A549 (cell line): ENCODE results near the gene NUP210.

Experiments
- FOSL2 ChIP-seq, 2 experiments: fragments of 450-650 bp in 1 of 2; fragments of >200 bp in 1 of 2; sonication (Bioruptor Twin) in 1 of 2; formaldehyde crosslinking; IDR thresholded peaks; 2 replicates each; pipeline versions ENCODE4 v1.5.0 to v1.6.1; 2016 to 2020; ENCODE audit warnings: mild to moderate bottlenecking in 1 of 2, moderate library complexity in 1 of 2
- ZFP36 ChIP-seq: fragments of 450-650 bp; IDR thresholded peaks from 2 replicates; pipeline ENCODE4 v1.6.1; 2014; ENCODE audit warnings: borderline replicate concordance; ENCODE audit not compliant: partially characterized antibody
- TF ChIP-seq, protein P1 (sequence below): fragments of >200 bp; sonication (Bioruptor Twin); formaldehyde crosslinking; IDR thresholded peaks from 3 replicates; pipeline ENCODE4 v1.5.1; 2016

DNA sequence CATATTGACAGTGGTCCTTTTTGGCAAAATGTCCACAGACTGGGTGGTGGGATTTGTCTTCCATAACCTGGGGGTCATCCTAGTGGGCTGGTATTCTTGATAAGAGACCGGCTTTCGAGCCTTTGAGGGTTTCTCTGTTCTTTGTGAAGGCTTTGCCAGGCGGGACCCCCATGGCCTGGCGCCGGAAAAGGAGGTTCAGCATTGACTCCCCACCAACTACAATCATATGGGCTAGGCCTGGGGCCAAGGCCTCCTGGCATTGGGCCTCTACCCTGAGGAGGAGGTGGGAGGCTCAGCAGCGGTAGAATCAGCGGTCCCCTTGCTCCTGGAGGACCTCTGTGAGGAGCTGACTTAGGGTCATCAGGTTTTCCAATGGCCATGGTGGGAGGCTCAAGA, 40.2 kb upstream of the NUP210 start:
- TF ChIP-seq FOSL2 (IDR thresholded peaks at IDR 0.05) (no peak), FOSL2 (CRISPR knock-in tag; IDR thresholded peaks at IDR 0.05) (no peak), ZFP36 (no peak)
- TF ChIP-seq, protein P1, sequence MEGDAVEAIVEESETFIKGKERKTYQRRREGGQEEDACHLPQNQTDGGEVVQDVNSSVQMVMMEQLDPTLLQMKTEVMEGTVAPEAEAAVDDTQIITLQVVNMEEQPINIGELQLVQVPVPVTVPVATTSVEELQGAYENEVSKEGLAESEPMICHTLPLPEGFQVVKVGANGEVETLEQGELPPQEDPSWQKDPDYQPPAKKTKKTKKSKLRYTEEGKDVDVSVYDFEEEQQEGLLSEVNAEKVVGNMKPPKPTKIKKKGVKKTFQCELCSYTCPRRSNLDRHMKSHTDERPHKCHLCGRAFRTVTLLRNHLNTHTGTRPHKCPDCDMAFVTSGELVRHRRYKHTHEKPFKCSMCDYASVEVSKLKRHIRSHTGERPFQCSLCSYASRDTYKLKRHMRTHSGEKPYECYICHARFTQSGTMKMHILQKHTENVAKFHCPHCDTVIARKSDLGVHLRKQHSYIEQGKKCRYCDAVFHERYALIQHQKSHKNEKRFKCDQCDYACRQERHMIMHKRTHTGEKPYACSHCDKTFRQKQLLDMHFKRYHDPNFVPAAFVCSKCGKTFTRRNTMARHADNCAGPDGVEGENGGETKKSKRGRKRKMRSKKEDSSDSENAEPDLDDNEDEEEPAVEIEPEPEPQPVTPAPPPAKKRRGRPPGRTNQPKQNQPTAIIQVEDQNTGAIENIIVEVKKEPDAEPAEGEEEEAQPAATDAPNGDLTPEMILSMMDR = no peak
